ENCODE data around the gene ALKAL2. TPM values are rescaled to one million over a fixed set of nuclear protein-coding genes. Genes with fewer than 3 reads are reported as not detected.

The ALKAL2 gene
- total RNA-seq, 5 donors from 2014 or later (not counting 1 experiment from before 2014, with no cell fraction given) = 0.35 TPM; not detected in 4

DNA sequence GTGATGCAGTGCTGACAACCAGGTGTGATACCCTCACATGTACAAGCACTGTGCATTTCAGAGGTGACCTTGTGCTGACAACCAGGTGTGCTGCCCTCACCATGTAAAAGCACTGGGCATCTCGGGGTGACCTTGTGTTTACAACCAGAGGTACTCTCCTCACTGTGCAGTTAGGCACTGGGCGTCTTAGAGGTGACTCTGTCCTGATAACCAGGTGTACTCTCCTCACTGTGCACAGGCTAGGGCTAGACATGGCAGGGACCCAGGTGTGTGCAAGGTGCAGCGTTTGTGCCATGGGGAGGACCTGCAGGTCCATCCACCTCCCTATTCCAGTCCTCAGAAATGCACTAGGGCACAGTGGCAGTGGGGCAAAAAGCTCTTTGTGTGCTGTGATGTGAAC is 8.5 kb upstream of the ALKAL2 start:
- DNase-seq = no peak
- no peak overlapping the region for H3K27ac ChIP-seq (ENCODE audit: low read length)
- WGBS (ENCODE audit: insufficient coverage) = 67% methylated on average over 2 of the region's 3 CpGs
- Mint-ChIP-seq H3K36me3 (no peaks in the 10 kb centered on the region), H3K9me3 (no peaks in the 10 kb centered on the region), H3K4me1 (no peaks in the 10 kb centered on the region), H3K4me3 (no peak overlapping the region), H3K27me3 (peaks cover 30 to 43% of the 10 kb centered on the region in 2 donors), H3K27ac (no peak overlapping the region)
- POLR2A ChIA-PET = no interaction called here
- no peaks in the 10 kb centered on the region for H3K9me3 ChIP-seq
- CTCF ChIA-PET = no interaction called here
- H3K4me1 ChIP-seq (ENCODE audit: control insufficient read depth in 1 of 2, extremely low read depth in 1 of 2, insufficient read depth in 2 of 2, low read length in 2 of 2) = no peaks in the 10 kb centered on the region
- ATAC-seq (replicated peaks in 1 of 4) = no peak
- no peaks in the 10 kb centered on the region for H3K36me3 ChIP-seq (ENCODE audit: control insufficient read depth in 2 of 2, extremely low read depth in 1 of 2, insufficient read depth in 1 of 2, low read length in 1 of 2)
- H3K27me3 ChIP-seq (replicated peaks in 1 of 2; ENCODE audit: control insufficient read depth in 2 of 2, extremely low read depth in 1 of 2, insufficient read depth in 2 of 2, low read length in 1 of 2) = peaks cover 11 to 16% of the 10 kb centered on the region in 2 experiments
- H3K4me3 ChIP-seq (ENCODE audit: control insufficient read depth in 1 of 2, extremely low read depth in 1 of 2, low read length in 1 of 2) = no peak overlapping the region

GRCh38 chr2:295090-295489 is 7.2 kb upstream of the ALKAL2 start:
- Histone ChIP-seq H3K9me3 (no peaks in the 10 kb centered on the region), H3K4me1 (ENCODE audit: control insufficient read depth in 1 of 2, extremely low read depth in 1 of 2, insufficient read depth in 2 of 2, low read length in 2 of 2) (peaks cover under 1 to 2% of the 10 kb centered on the region in 2 experiments), H3K4me3 (ENCODE audit: control insufficient read depth in 1 of 2, extremely low read depth in 1 of 2, low read length in 1 of 2) (no peak overlapping the region), H3K27me3 (replicated peaks in 1 of 2; ENCODE audit: control insufficient read depth in 2 of 2, extremely low read depth in 1 of 2, insufficient read depth in 2 of 2, low read length in 1 of 2) (peaks cover 15 to 22% of the 10 kb centered on the region in 2 experiments), H3K27ac (ENCODE audit: low read length) (no peak overlapping the region), H3K36me3 (ENCODE audit: control insufficient read depth in 2 of 2, extremely low read depth in 1 of 2, insufficient read depth in 1 of 2, low read length in 1 of 2) (no peaks in the 10 kb centered on the region)
- 88% methylated on average over 2 of the region's 5 CpGs for WGBS (ENCODE audit: insufficient coverage)
- DNase-seq = no peak
- Mint-ChIP-seq H3K27me3 (peaks cover 39 to 43% of the 10 kb centered on the region in 2 donors), H3K9me3 (no peaks in the 10 kb centered on the region), H3K27ac (no peak overlapping the region), H3K36me3 (no peaks in the 10 kb centered on the region), H3K4me3 (no peak overlapping the region), H3K4me1 (peaks cover 1 to 2% (median 1%) of the 10 kb centered on the region in 3 donors)
- ChIA-PET CTCF (no interaction called here), POLR2A (no interaction called here)
- no peak for ATAC-seq (replicated peaks in 1 of 4)

DNA sequence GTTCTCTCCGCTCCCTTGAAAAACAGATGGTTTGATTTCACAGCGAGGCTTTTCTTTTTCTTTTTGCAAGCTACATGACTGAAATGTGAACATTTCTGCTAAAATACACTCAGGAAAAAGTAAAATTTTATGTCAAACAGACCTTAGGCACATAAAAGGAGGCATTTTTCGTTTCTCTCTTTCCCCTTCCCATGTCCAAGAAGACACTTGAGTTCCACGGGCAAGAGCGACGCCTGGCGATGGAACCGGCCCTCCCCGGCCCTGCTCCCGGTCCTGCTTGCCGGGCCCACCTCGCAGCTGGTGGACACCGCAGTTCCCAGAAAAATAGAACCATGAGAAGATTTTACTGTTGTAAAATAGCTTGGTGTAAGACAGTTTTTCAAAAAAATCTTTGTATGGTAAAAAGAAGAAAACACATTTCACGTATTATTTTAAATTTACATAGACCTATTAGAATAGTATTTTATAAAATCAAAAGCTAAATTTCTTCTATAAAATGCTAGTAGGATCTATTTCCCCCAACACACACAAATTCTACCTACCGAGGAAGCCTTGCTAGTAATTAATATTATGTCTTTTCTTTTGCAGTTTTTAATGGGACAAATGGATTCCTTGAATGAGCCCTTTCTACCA is 2.3 kb upstream of the ALKAL2 start:
- Mint-ChIP-seq H3K27ac (no peak overlapping the region), H3K36me3 (no peaks in the 10 kb centered on the region), H3K9me3 (no peaks in the 10 kb centered on the region), H3K27me3 (peaks cover 25 to 44% of the 10 kb centered on the region in 2 donors), H3K4me1 (peaks cover 8 to 12% (median 8%) of the 10 kb centered on the region in 3 donors), H3K4me3 (peak overlapping the region; percentile 67 to 74 (median 71))
- 3% methylated on average over 5 of the region's 15 CpGs for WGBS (ENCODE audit: insufficient coverage)
- Histone ChIP-seq H3K4me1 (ENCODE audit: control insufficient read depth in 1 of 2, extremely low read depth in 1 of 2, insufficient read depth in 2 of 2, low read length in 2 of 2) (peaks cover 9 to 24% of the 10 kb centered on the region in 2 experiments), H3K27ac (ENCODE audit: low read length) (no peak overlapping the region), H3K27me3 (replicated peaks in 1 of 2; ENCODE audit: control insufficient read depth in 2 of 2, extremely low read depth in 1 of 2, insufficient read depth in 2 of 2, low read length in 1 of 2) (peaks cover 16 to 36% of the 10 kb centered on the region in 2 experiments), H3K9me3 (no peaks in the 10 kb centered on the region), H3K36me3 (ENCODE audit: control insufficient read depth in 2 of 2, extremely low read depth in 1 of 2, insufficient read depth in 1 of 2, low read length in 1 of 2) (no peaks in the 10 kb centered on the region), H3K4me3 (ENCODE audit: control insufficient read depth in 1 of 2, extremely low read depth in 1 of 2, low read length in 1 of 2) (peak overlapping the region; percentile 40 to 77)
- ChIA-PET CTCF (interaction anchor here in 1 of 2 donors (1.0 kb wide), 1 partner anchor 348 kb away, joined by 3 read pairs; no protein-coding TSS in a partner anchor), POLR2A (no interaction called here)
- peak in 27 of 35 experiments; percentile 14 to 67 (median 32) for DNase-seq
- peak; percentile 44 to 75 (median 60) for ATAC-seq (replicated peaks in 1 of 4)

DNA sequence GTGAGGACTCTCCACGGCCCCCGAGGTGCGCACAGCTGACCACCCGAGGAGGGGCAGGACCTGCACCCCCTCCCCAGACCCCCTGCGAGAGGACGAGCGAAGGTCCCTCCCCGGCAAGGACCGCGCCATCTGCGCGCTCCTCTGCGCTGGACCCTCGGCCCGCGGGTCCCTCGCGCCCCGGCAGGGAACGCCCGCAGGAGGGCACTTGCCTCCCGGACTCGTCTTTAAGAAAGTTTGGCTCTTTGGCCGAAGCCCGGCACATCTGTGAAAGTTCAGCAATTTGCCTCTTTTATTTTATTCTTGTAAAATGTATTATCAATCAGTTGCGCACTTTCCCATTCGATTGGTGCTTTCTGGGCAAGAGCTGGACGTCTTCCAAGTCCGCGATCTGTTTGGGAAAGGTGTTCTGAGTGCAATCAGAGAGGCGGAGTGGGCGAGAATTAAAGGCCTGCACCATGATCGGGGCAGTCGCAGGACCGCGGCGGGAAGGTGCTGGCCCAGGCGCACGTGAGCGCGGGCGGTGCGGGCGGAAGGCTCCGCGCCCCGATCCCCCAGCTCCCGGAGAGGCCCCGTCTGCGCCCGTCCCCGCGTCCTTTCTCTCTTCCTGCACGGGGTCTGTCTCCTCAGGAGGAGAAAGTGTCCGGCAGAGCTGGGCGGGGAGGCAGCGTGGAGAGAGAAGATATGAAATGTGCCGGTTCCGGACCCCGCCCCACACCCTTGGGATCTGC is 1.6 kb upstream of the ALKAL2 start:
- peaks cover 16 to 30% of the 10 kb centered on the region in 2 experiments for H3K27me3 ChIP-seq (replicated peaks in 1 of 2; ENCODE audit: control insufficient read depth in 2 of 2, extremely low read depth in 1 of 2, insufficient read depth in 2 of 2, low read length in 1 of 2)
- peak overlapping the region; percentile 40 to 77 for H3K4me3 ChIP-seq (ENCODE audit: control insufficient read depth in 1 of 2, extremely low read depth in 1 of 2, low read length in 1 of 2)
- H3K9me3 ChIP-seq = no peaks in the 10 kb centered on the region
- ATAC-seq (replicated peaks in 1 of 4) (peak; percentile 33 to 61 (median 54)), DNase-seq (peak in 2 of 35 experiments; percentile 14 to 16)
- H3K4me1 ChIP-seq (ENCODE audit: control insufficient read depth in 1 of 2, extremely low read depth in 1 of 2, insufficient read depth in 2 of 2, low read length in 2 of 2) = peaks cover 9 to 24% of the 10 kb centered on the region in 2 experiments
- Mint-ChIP-seq H3K4me3 (peak overlapping the region; percentile 67 to 74 (median 71)), H3K9me3 (no peaks in the 10 kb centered on the region), H3K36me3 (no peaks in the 10 kb centered on the region), H3K27ac (no peak overlapping the region), H3K27me3 (peaks cover 19 to 38% of the 10 kb centered on the region in 2 donors), H3K4me1 (peaks cover 8 to 12% (median 8%) of the 10 kb centered on the region in 3 donors)
- ChIA-PET CTCF (interaction anchor here in 1 of 2 donors (1.0 kb wide), 1 partner anchor 349 kb away, joined by 3 read pairs; no protein-coding TSS in a partner anchor), POLR2A (no interaction called here)
- no peaks in the 10 kb centered on the region for H3K36me3 ChIP-seq (ENCODE audit: control insufficient read depth in 2 of 2, extremely low read depth in 1 of 2, insufficient read depth in 1 of 2, low read length in 1 of 2)
- H3K27ac ChIP-seq (ENCODE audit: low read length) = no peak overlapping the region
- WGBS (ENCODE audit: insufficient coverage) = 5% methylated on average over 43 of the region's 60 CpGs

- H3K9me3 Mint-ChIP-seq = no peaks in the 10 kb centered on the region
- H3K4me3 Mint-ChIP-seq = peak overlapping the region in 2 of 3 donors; percentile 49 to 74
- WGBS (ENCODE audit: insufficient coverage) = 6% methylated on average over 16 of the region's 42 CpGs
- H3K27me3 Mint-ChIP-seq = peaks cover 16 to 38% of the 10 kb centered on the region in 2 donors
- POLR2A ChIA-PET = no interaction called here
- CTCF ChIA-PET = no interaction called here
- peaks cover 8 to 12% (median 8%) of the 10 kb centered on the region in 3 donors for H3K4me1 Mint-ChIP-seq
- peak overlapping the region; percentile 40 to 77 for H3K4me3 ChIP-seq (ENCODE audit: control insufficient read depth in 1 of 2, extremely low read depth in 1 of 2, low read length in 1 of 2)
- peaks cover 16 to 30% of the 10 kb centered on the region in 2 experiments for H3K27me3 ChIP-seq (replicated peaks in 1 of 2; ENCODE audit: control insufficient read depth in 2 of 2, extremely low read depth in 1 of 2, insufficient read depth in 2 of 2, low read length in 1 of 2)
- no peak for DNase-seq
- no peaks in the 10 kb centered on the region for H3K36me3 ChIP-seq (ENCODE audit: control insufficient read depth in 2 of 2, extremely low read depth in 1 of 2, insufficient read depth in 1 of 2, low read length in 1 of 2)
- H3K27ac Mint-ChIP-seq = no peak overlapping the region
- no peak overlapping the region for H3K27ac ChIP-seq (ENCODE audit: low read length)
- no peak for ATAC-seq (replicated peaks in 1 of 4)
- no peaks in the 10 kb centered on the region for H3K9me3 ChIP-seq
- H3K36me3 Mint-ChIP-seq = no peaks in the 10 kb centered on the region
- peaks cover 9 to 24% of the 10 kb centered on the region in 2 experiments for H3K4me1 ChIP-seq (ENCODE audit: control insufficient read depth in 1 of 2, extremely low read depth in 1 of 2, insufficient read depth in 2 of 2, low read length in 2 of 2)
Observed at GRCh38 chr2:288758-289361, 969 bp upstream of the ALKAL2 start.

DNA sequence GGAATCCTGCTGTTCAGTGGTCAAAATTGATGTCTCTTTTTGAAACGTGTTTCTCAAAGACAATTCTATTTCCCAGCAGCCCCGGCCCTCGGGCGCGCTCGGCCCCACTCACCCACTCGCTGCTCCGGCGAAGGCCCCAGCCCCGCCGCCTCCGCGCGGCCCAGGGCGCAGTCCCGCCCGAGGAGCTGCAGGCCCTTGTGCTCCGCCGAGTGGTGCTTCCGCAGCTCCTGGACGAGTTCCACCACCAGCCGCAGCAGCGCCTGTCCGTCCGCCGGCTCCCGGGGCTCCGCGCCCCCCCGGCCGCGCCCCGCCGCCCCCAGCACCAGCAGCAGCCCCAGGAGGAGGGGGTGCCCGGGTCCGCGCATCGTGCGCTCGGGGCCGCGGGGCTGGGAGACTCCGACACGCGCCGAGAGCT is 413 bp downstream of the ALKAL2 start:
- CTCF ChIA-PET = interaction anchor here (0.6 to 0.7 kb wide), 3 partner anchors 111 to 760 kb away, joined by 3 to 5 read pairs (median 3); no protein-coding TSS in a partner anchor
- H3K36me3 Mint-ChIP-seq = peaks cover 7% of the 10 kb centered on the region
- H3K9me3 ChIP-seq = no peaks in the 10 kb centered on the region
- H3K4me1 Mint-ChIP-seq = peaks cover 8 to 12% (median 8%) of the 10 kb centered on the region in 3 donors
- peak overlapping the region in 2 of 3 donors; percentile 25 to 55 for H3K4me3 Mint-ChIP-seq
- peaks cover 15 to 38% of the 10 kb centered on the region in 2 donors for H3K27me3 Mint-ChIP-seq
- ATAC-seq (replicated peaks in 1 of 4) (peak; percentile 34 to 50 (median 42)), DNase-seq (peak in 1 of 35 experiments; percentile 12)
- 3% methylated on average over 33 of the region's 46 CpGs for WGBS (ENCODE audit: insufficient coverage)
- POLR2A ChIA-PET = no interaction called here
- H3K9me3 Mint-ChIP-seq = no peaks in the 10 kb centered on the region
- H3K4me1 ChIP-seq (ENCODE audit: control insufficient read depth in 1 of 2, extremely low read depth in 1 of 2, insufficient read depth in 2 of 2, low read length in 2 of 2) = peaks cover 9 to 24% of the 10 kb centered on the region in 2 experiments
- peaks cover 0 to 3% of the 10 kb centered on the region in 2 donors for H3K36me3 ChIP-seq (ENCODE audit: control insufficient read depth in 2 of 2, extremely low read depth in 1 of 2, insufficient read depth in 1 of 2, low read length in 1 of 2)
- H3K27ac Mint-ChIP-seq = no peak overlapping the region
- H3K27ac ChIP-seq (ENCODE audit: low read length) = no peak overlapping the region
- H3K4me3 ChIP-seq (ENCODE audit: control insufficient read depth in 1 of 2, extremely low read depth in 1 of 2, low read length in 1 of 2) = peak overlapping the region in 1 of 2 donors; percentile 18
- H3K27me3 ChIP-seq (replicated peaks in 1 of 2; ENCODE audit: control insufficient read depth in 2 of 2, extremely low read depth in 1 of 2, insufficient read depth in 2 of 2, low read length in 1 of 2) = peaks cover 13 to 28% of the 10 kb centered on the region in 2 experiments
